ENCODE results near the gene CACNA1D.

- TF ChIP-seq EZH2 (IDR thresholded peaks at IDR 0.05) (no peak), POLR2AphosphoS5 (IDR thresholded peaks at IDR 0.05; ENCODE audit: borderline replicate concordance, low read depth, low read length) (no peak)
Measured at GRCh38 chr3:53688066-53688465, 193.7 kb downstream of the CACNA1D start.
